Measurements from ENCODE around the gene ST3GAL4.
"Not testable (repeated sequence)": the region's sequence is repeated elsewhere in the genome, so short reads cannot be mapped to it uniquely, and the experiment has no call there.

Gene ST3GAL4

GRCh38 chr11:126383339-126384335 is 28.2 kb downstream of the ST3GAL4 start:
- Histone ChIP-seq H4K20me1 (peaks cover 0 to 46% (median 19%) of the 10 kb centered on the region in 11 experiments; a peak in 11 of 22 replicates), H3K4me2 (peak overlapping the region in 9 of 11 experiments; percentile 19 to 59 (median 42); a peak in 12 of 22 replicates), H3K27me3 (no peaks in the 10 kb centered on the region), H3K9ac (peak overlapping the region in 3 of 11 experiments; percentile 17 to 31 (median 24); a peak in 1 of 22 replicates), H3K27ac (0 out of 22 replicates have a peak overlapping the region, but pooled peaks of 1 of the 11 experiments have one; percentile 32), H3K9me3 (replicated peaks in 1 of 11) (no peaks in the 10 kb centered on the region), H3K36me3 (no peaks in the 10 kb centered on the region), H3K4me3 (no peak overlapping the region), H3K4me1 (peaks cover 15 to 54% (median 50%) of the 10 kb centered on the region in 10 experiments)
- TF ChIP-seq Cebpa-rat (IDR thresholded peaks at IDR 0.05), result no peak

- no peaks in the 10 kb centered on the region for H3K36me3 ChIP-seq
These were observed 29.1 kb downstream of the ST3GAL4 start for GRCh38 chr11:126384449-126385070.

GRCh38 chr11:126385991-126386728 is 30.7 kb downstream of the ST3GAL4 start:
- Histone ChIP-seq H3K4me1 (peaks cover 15 to 57% (median 52%) of the 10 kb centered on the region in 10 experiments), H3K4me2 (peak overlapping the region; percentile 75 to 93 (median 80)), H3K9me3 (replicated peaks in 1 of 11) (no peaks in the 10 kb centered on the region), H4K20me1 (peaks cover 0 to 35% (median 19%) of the 10 kb centered on the region in 11 experiments; a peak in 11 of 22 replicates), H3K27ac (peak overlapping the region in 8 of 11 experiments; percentile 13 to 57 (median 29); a peak in 10 of 22 replicates), H3K9ac (no peak overlapping the region), H3K27me3 (no peaks in the 10 kb centered on the region), H3K36me3 (no peaks in the 10 kb centered on the region), H3K4me3 (no peak overlapping the region)
- no peak for TF ChIP-seq Cebpa-rat (IDR thresholded peaks at IDR 0.05)

More at GRCh38 chr11:126384449-126385070, 29.1 kb downstream of the ST3GAL4 start:
- H3K27ac ChIP-seq, result no peak overlapping the region
- no peaks in the 10 kb centered on the region for H3K27me3 ChIP-seq
- H4K20me1 ChIP-seq, result peaks cover 0 to 46% (median 19%) of the 10 kb centered on the region in 11 experiments; a peak in 11 of 22 replicates
- peaks cover 15 to 54% (median 51%) of the 10 kb centered on the region in 10 experiments for H3K4me1 ChIP-seq
- H3K9ac ChIP-seq, result no peak overlapping the region; a peak in 2 of 22 replicates
- H3K4me2 ChIP-seq, result peak overlapping the region in 9 of 11 experiments; percentile 15 to 59 (median 36); a peak in 14 of 22 replicates
- H3K9me3 ChIP-seq (replicated peaks in 1 of 11), result no peaks in the 10 kb centered on the region
- TF ChIP-seq Cebpa-rat (IDR thresholded peaks at IDR 0.05), result no peak
- no peak overlapping the region for H3K4me3 ChIP-seq

GRCh38 chr11:126386729-126387071 is 31.2 kb downstream of the ST3GAL4 start:
- Histone ChIP-seq H3K27ac (peak overlapping the region in 5 of 11 experiments; percentile 30 to 54 (median 42); a peak in 7 of 22 replicates), H3K4me1 (peaks cover 19 to 63% (median 57%) of the 10 kb centered on the region in 10 experiments), H4K20me1 (peaks cover 0 to 39% (median 24%) of the 10 kb centered on the region in 11 experiments; a peak in 11 of 22 replicates), H3K4me2 (peak overlapping the region; percentile 75 to 93 (median 80)), H3K9ac (peak overlapping the region in 4 of 11 experiments; percentile 8 to 25 (median 18); a peak in 3 of 22 replicates)
- not testable (repeated sequence) for H3K36me3 ChIP-seq; H3K9me3 ChIP-seq (replicated peaks in 1 of 11); H3K4me3 ChIP-seq; H3K27me3 ChIP-seq

- no peak for TF ChIP-seq Cebpa-rat (IDR thresholded peaks at IDR 0.05)
- Histone ChIP-seq H3K4me3 (no peak overlapping the region), H3K4me1 (peaks cover 31 to 74% (median 69%) of the 10 kb centered on the region in 10 experiments), H3K4me2 (peak overlapping the region in 8 of 11 experiments; percentile 75 to 90 (median 80); a peak in 12 of 22 replicates), H3K27me3 (no peaks in the 10 kb centered on the region), H3K36me3 (no peaks in the 10 kb centered on the region), H4K20me1 (peaks cover 0 to 44% (median 29%) of the 10 kb centered on the region in 11 experiments; a peak in 11 of 22 replicates), H3K9me3 (replicated peaks in 1 of 11) (no peaks in the 10 kb centered on the region), H3K9ac (no peak overlapping the region), H3K27ac (no peak overlapping the region)
These were observed 32.4 kb downstream of the ST3GAL4 start for GRCh38 chr11:126387857-126388256.

- H3K9me3 ChIP-seq (replicated peaks in 1 of 11), result no peaks in the 10 kb centered on the region
- no peaks in the 10 kb centered on the region for H3K27me3 ChIP-seq
- H3K27ac ChIP-seq, result no peak overlapping the region
- H3K4me3 ChIP-seq, result no peak overlapping the region
- peaks cover 0 to 25% (median 13%) of the 10 kb centered on the region in 11 experiments; a peak in 9 of 22 replicates for H4K20me1 ChIP-seq
- TF ChIP-seq Cebpa-rat (IDR thresholded peaks at IDR 0.05), result no peak
- H3K36me3 ChIP-seq, result no peaks in the 10 kb centered on the region
- H3K4me2 ChIP-seq, result no peak overlapping the region
- H3K4me1 ChIP-seq, result peaks cover 38 to 67% (median 63%) of the 10 kb centered on the region in 10 experiments
- H3K9ac ChIP-seq, result no peak overlapping the region
These were observed 34.9 kb downstream of the ST3GAL4 start for GRCh38 chr11:126390272-126390867.

GRCh38 chr11:126391286-126391954 is 35.9 kb downstream of the ST3GAL4 start:
- no peak for TF ChIP-seq Cebpa-rat (IDR thresholded peaks at IDR 0.05)

More at GRCh38 chr11:126391286-126391954, 35.9 kb downstream of the ST3GAL4 start:
- Histone ChIP-seq H3K9me3 (replicated peaks in 1 of 11) (no peaks in the 10 kb centered on the region), H3K9ac (no peak overlapping the region), H3K4me3 (no peak overlapping the region), H3K4me1 (peaks cover 35 to 62% (median 53%) of the 10 kb centered on the region in 10 experiments), H3K36me3 (no peaks in the 10 kb centered on the region), H3K4me2 (peak overlapping the region; percentile 14 to 92 (median 85); a peak in 19 of 22 replicates), H3K27ac (0 out of 22 replicates have a peak overlapping the region, but pooled peaks of 1 of the 11 experiments have one; percentile 35), H4K20me1 (peaks cover 0 to 23% (median 10%) of the 10 kb centered on the region in 11 experiments; a peak in 9 of 22 replicates), H3K27me3 (no peaks in the 10 kb centered on the region)
